NAMALWA (cell line): ENCODE measurements around the gene FADD.

Experiments
- DNase-seq: peaks from one replicate; pipeline ENCODE4 v3.0.0-alpha.2; 2015; ENCODE audit warnings: low spot score

The FADD gene

GRCh38 chr11:70233962-70234361 is 30.9 kb downstream of the FADD start:
- DNase-seq = no peak

GRCh38 chr11:70240337-70240736 is 37.2 kb downstream of the FADD start:
- DNase-seq = no peak

GRCh38 chr11:70241709-70242108 is 38.6 kb downstream of the FADD start:
- no peak for DNase-seq

GRCh38 chr11:70242885-70243284 is 39.8 kb downstream of the FADD start:
- no peak for DNase-seq

GRCh38 chr11:70243912-70244652 is 41.0 kb downstream of the FADD start:
- DNase-seq = no peak

GRCh38 chr11:70244698-70245097 is 41.6 kb downstream of the FADD start:
- no peak for DNase-seq

GRCh38 chr11:70246196-70246595 is 43.1 kb downstream of the FADD start:
- DNase-seq = no peak

- DNase-seq = no peak
Measured at GRCh38 chr11:70247042-70247709, 44.1 kb downstream of the FADD start.

- DNase-seq = no peak
Measured at GRCh38 chr11:70247710-70248072, 44.6 kb downstream of the FADD start.

- no peak for DNase-seq
Measured at GRCh38 chr11:70250876-70251658, 48.0 kb downstream of the FADD start.

- DNase-seq = no peak
Measured at GRCh38 chr11:70251659-70252321, 48.7 kb downstream of the FADD start.

GRCh38 chr11:70252844-70253243 is 49.7 kb downstream of the FADD start:
- DNase-seq = no peak

- DNase-seq = no peak
Measured at GRCh38 chr11:70255477-70256116, 52.5 kb downstream of the FADD start.
